Neuronal stem cell (in vitro differentiated cells): Measurements from ENCODE around the gene EXOC6.

Source experiments
- DNase-seq: peaks from one replicate; pipeline ENCODE4 v3.0.0-alpha.2; 2013; ENCODE audit warnings: low spot score
- H2AFZ ChIP-seq: one replicate; pipeline ENCODE4 v1.6.1; 2013; ENCODE audit warnings: mild to moderate bottlenecking, low read length, inconsistent platforms
- H2AK5ac ChIP-seq: 2 replicates; pipeline ENCODE4 v1.6.1; 2013; ENCODE audit warnings: low read depth, mild to moderate bottlenecking, inconsistent platforms, low read length, moderate library complexity, mixed read lengths
- H2BK120ac ChIP-seq: 2 replicates; pipeline ENCODE4 v1.6.1; 2013; ENCODE audit warnings: low read depth, mild to moderate bottlenecking, inconsistent platforms, low read length, moderate library complexity, mixed read lengths
- H2BK12ac ChIP-seq: one replicate; pipeline ENCODE4 v1.6.1; 2013; ENCODE audit warnings: low read length, inconsistent platforms
- H2BK15ac ChIP-seq: 2 replicates; pipeline ENCODE4 v1.6.1; 2013; ENCODE audit warnings: mild to moderate bottlenecking, low read length, inconsistent platforms, mixed read lengths
- H2BK5ac ChIP-seq: one replicate; pipeline ENCODE4 v1.6.1; 2013; ENCODE audit warnings: inconsistent platforms, mild to moderate bottlenecking, low read length, moderate library complexity
- H3K14ac ChIP-seq: one replicate; pipeline ENCODE4 v1.6.1; 2013; ENCODE audit warnings: low read length, inconsistent platforms
- H3K18ac ChIP-seq: 2 replicates; pipeline ENCODE4 v1.6.1; 2013; ENCODE audit warnings: low read length, inconsistent platforms
- H3K23ac ChIP-seq: 2 replicates; pipeline ENCODE4 v1.6.1; 2013; ENCODE audit warnings: low read depth, mild to moderate bottlenecking, mixed read lengths, low read length, inconsistent platforms; ENCODE audit not compliant: poor library complexity
- H3K27ac ChIP-seq: replicated peaks from 3 replicates; pipeline ENCODE4 v1.5.1; 2013; ENCODE audit warnings: low read length, inconsistent platforms
- H3K27me3 ChIP-seq, 3 experiments: 2 replicates each; pipeline ENCODE4 v1.6.1; 2013; ENCODE audit warnings: low read length in 3 of 3, mild to moderate bottlenecking in 2 of 3, inconsistent platforms in 1 of 3, low read depth in 1 of 3, mixed read lengths in 1 of 3, moderate library complexity in 1 of 3; ENCODE audit not compliant: control insufficient read depth in 3 of 3, insufficient read depth in 3 of 3
- H3K36me3 ChIP-seq, 2 donors: replicated peaks in 1 of 2; 2 replicates each; pipeline ENCODE4 v1.6.1; 2013; ENCODE audit warnings: low read length in 2 of 2; ENCODE audit not compliant: control insufficient read depth in 2 of 2, insufficient read depth in 2 of 2
- H3K4ac ChIP-seq: 2 replicates; pipeline ENCODE4 v1.6.1; 2013; ENCODE audit warnings: inconsistent platforms, mild to moderate bottlenecking, low read length, moderate library complexity
- H3K4me1 ChIP-seq, 2 donors: 1 replicate in 1 of 2; 2 replicates in 1 of 2; pipeline ENCODE4 v1.6.1; 2013; ENCODE audit warnings: low read length in 2 of 2, low read depth in 1 of 2; ENCODE audit not compliant: control insufficient read depth in 2 of 2, insufficient read depth in 1 of 2
- H3K4me2 ChIP-seq: one replicate; pipeline ENCODE4 v1.6.1; 2013; ENCODE audit warnings: mild to moderate bottlenecking, low read length, inconsistent platforms; ENCODE audit not compliant: insufficient read depth, poor library complexity, severe bottlenecking
- H3K4me3 ChIP-seq, 2 donors: 2 replicates each; pipeline ENCODE4 v1.5.1; 2013; ENCODE audit warnings: low read length in 2 of 2, mild to moderate bottlenecking in 2 of 2, inconsistent platforms in 1 of 2, moderate library complexity in 1 of 2
- H3K79me1 ChIP-seq: one replicate; pipeline ENCODE4 v1.6.1; 2013; ENCODE audit warnings: low read depth, mild to moderate bottlenecking, inconsistent platforms, low read length, moderate library complexity
- H3K9ac ChIP-seq: one replicate; pipeline ENCODE4 v1.6.1; 2013; ENCODE audit warnings: mild to moderate bottlenecking, low read depth, low read length, inconsistent platforms; ENCODE audit not compliant: poor library complexity
- H3K9me3 ChIP-seq, 2 donors: replicated peaks in 1 of 2; 2 replicates each; pipeline versions ENCODE3 to v1.6.1; 2013; ENCODE audit warnings: low read length in 2 of 2, mild to moderate bottlenecking in 2 of 2, inconsistent platforms in 1 of 2, low read depth in 1 of 2, mixed read lengths in 1 of 2, moderate library complexity in 1 of 2; ENCODE audit not compliant: control insufficient read depth in 2 of 2, insufficient read depth in 1 of 2
- H4K8ac ChIP-seq: one replicate; pipeline ENCODE4 v1.6.1; 2013; ENCODE audit warnings: low read depth, mild to moderate bottlenecking, inconsistent platforms, low read length, moderate library complexity
- H4K91ac ChIP-seq: one replicate; pipeline ENCODE4 v1.6.1; 2013; ENCODE audit warnings: low read length, low read depth, mild to moderate bottlenecking, inconsistent platforms; ENCODE audit not compliant: poor library complexity
- WGBS, 2 donors: extraction: QIAGEN DNeasy Blood & Tissue Kit; methylation state at CpG; one replicate each; pipeline ENCODE4 v1.1.7; 2013; ENCODE audit warnings: missing lambda C conversion rate in 2 of 2, mixed read lengths in 1 of 2; ENCODE audit not compliant: insufficient read length in 2 of 2, insufficient replicate concordance in 1 of 2; ENCODE audit errors: extremely low coverage in 2 of 2; 5-methylcytosine and 5-hydroxymethylcytosine counted together

The EXOC6 gene

DNA sequence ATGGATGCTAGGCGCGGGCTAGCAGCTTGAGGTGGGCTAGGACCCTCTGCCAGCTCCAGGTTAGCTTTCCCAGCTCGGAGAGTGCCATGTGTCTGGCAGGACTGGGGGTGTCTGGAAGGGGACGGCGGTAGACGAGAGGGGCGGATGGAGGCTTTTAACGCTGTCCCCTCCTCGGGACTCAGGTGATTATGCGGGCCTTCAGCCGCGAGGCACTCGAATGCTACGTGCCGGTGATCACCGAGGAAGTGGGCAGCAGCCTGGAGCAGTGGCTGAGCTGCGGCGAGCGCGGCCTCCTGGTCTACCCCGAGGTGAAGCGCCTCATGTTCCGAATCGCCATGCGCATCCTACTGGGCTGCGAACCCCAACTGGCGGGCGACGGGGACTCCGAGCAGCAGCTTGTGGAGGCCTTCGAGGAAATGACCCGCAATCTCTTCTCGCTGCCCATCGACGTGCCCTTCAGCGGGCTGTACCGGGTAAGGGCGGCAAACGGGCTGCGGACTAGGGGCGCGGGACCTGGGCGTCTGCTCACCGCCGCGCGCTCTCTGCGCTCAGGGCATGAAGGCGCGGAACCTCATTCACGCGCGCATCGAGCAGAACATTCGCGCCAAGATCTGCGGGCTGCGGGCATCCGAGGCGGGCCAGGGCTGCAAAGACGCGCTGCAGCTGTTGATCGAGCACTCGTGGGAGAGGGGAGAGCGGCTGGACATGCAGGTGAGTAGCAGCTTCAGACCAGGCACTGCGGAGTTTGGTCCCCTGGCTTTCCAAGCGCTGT is 226.5 kb downstream of the EXOC6 start:
- Histone ChIP-seq H3K4me1 (peaks cover 15 to 34% of the 10 kb centered on the region in 2 donors), H3K23ac (peak overlapping the region; percentile 99), H2AK5ac (peak overlapping the region; percentile 49), H3K9ac (peak overlapping the region; percentile 84), H3K79me1 (no peaks in the 10 kb centered on the region), H4K8ac (no peak overlapping the region), H2BK15ac (no peak overlapping the region), H3K27me3 (peaks cover 53 to 91% (median 72%) of the 10 kb centered on the region in 3 experiments), H4K91ac (no peak overlapping the region), H3K36me3 (no peaks in the 10 kb centered on the region), H3K27ac (no peak overlapping the region), H3K18ac (peak overlapping the region; percentile 88), H3K4me3 (peak overlapping the region; percentile 42 to 63), H3K9me3 (peaks cover 0 to 4% of the 10 kb centered on the region in 2 donors), H2BK120ac (no peak overlapping the region), H3K4ac (no peak overlapping the region), H3K14ac (no peak overlapping the region), H2BK12ac (no peak overlapping the region), H3K4me2 (peak overlapping the region; percentile 79), H2BK5ac (no peak overlapping the region), H2AFZ (peak overlapping the region; percentile 77)
- DNase-seq = no peak
- no CpG with 5 or more reads among the region's 67 CpGs for WGBS, 2 donors

DNA sequence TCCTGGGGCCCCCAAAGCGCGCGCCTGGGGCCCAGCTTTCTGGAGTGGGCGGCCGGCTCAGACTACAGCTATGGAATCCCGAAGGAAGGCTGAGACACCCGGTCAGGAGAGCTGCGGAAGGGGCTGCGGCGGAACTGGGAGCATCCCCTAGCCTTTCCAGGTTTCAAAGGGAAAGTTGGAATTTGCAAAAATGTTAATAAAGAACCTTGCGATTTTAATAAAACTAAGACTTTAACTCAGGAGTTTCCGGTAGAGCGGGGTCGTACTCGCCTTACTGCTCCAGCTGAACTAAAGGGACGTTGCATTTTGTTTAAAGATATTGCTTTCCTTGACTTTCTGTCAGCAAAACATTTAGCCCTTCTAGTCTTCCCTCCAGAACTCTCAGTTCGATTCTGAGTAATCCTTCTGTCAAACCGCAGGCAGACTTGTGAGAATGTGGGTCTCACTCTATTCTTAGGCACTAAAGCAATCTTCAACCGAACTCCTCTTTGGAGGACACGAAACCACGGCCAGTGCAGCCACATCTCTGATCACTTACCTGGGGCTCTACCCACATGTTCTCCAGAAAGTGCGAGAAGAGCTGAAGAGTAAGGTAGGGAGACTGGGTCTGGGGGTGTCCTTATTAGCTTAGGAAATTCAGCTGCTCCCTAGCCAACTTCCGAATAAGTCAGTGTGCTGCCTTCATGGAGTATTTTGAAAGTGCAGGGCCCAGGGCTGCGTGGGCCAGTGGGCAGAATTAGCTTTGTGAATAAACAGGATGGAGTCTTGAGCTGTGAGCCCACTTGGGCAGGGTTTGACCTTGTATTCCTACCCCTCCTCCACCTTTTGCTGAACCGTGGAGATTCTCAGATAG is 227.3 kb downstream of the EXOC6 start:
- Histone ChIP-seq H3K23ac (peak overlapping the region; percentile 99), H3K9ac (no peak overlapping the region), H4K91ac (no peak overlapping the region), H3K79me1 (no peaks in the 10 kb centered on the region), H3K36me3 (no peaks in the 10 kb centered on the region), H4K8ac (no peak overlapping the region), H3K27ac (no peak overlapping the region), H3K27me3 (peaks cover 46 to 87% (median 64%) of the 10 kb centered on the region in 3 experiments), H2BK12ac (no peak overlapping the region), H3K4me2 (peak overlapping the region; percentile 79), H2BK120ac (no peak overlapping the region), H2AK5ac (no peak overlapping the region), H3K14ac (no peak overlapping the region), H2BK5ac (no peak overlapping the region), H3K4ac (no peak overlapping the region), H3K4me3 (peak overlapping the region in 1 of 2 donors; percentile 42), H3K9me3 (peaks cover 0 to 2% of the 10 kb centered on the region in 2 donors), H2BK15ac (no peak overlapping the region), H3K4me1 (peaks cover 15 to 34% of the 10 kb centered on the region in 2 donors), H3K18ac (no peak overlapping the region), H2AFZ (peak overlapping the region; percentile 77)
- no CpG with 5 or more reads among the region's 25 CpGs for WGBS, 2 donors
- no peak for DNase-seq

DNA sequence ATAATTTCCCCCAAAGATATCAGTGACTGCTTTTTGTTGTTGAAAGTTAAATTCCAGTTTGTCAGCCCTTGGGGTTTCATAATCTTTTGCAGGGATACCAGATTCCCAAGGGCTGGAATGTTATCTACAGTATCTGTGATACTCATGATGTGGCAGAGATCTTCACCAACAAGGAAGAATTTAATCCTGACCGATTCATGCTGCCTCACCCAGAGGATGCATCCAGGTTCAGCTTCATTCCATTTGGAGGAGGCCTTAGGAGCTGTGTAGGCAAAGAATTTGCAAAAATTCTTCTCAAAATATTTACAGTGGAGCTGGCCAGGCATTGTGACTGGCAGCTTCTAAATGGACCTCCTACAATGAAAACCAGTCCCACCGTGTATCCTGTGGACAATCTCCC is 228.6 kb downstream of the EXOC6 start:
- Histone ChIP-seq H3K18ac (no peak overlapping the region), H3K4me2 (no peak overlapping the region), H2AK5ac (no peak overlapping the region), H2BK5ac (no peak overlapping the region), H4K91ac (no peak overlapping the region), H2BK12ac (no peak overlapping the region), H3K27ac (no peak overlapping the region), H3K4ac (no peak overlapping the region), H3K79me1 (no peaks in the 10 kb centered on the region), H3K14ac (no peak overlapping the region), H3K9me3 (peaks cover 0 to 2% of the 10 kb centered on the region in 2 donors), H3K4me1 (peaks cover 17 to 25% of the 10 kb centered on the region in 2 donors), H3K4me3 (no peak overlapping the region), H2BK15ac (no peak overlapping the region), H3K23ac (no peak overlapping the region), H3K9ac (no peak overlapping the region), H3K36me3 (no peaks in the 10 kb centered on the region), H3K27me3 (peaks cover 37 to 77% (median 52%) of the 10 kb centered on the region in 3 experiments), H4K8ac (no peak overlapping the region), H2BK120ac (no peak overlapping the region), H2AFZ (no peak overlapping the region)
- WGBS, 2 donors = no CpG with 5 or more reads among the region's 2 CpGs
- no peak for DNase-seq

DNA sequence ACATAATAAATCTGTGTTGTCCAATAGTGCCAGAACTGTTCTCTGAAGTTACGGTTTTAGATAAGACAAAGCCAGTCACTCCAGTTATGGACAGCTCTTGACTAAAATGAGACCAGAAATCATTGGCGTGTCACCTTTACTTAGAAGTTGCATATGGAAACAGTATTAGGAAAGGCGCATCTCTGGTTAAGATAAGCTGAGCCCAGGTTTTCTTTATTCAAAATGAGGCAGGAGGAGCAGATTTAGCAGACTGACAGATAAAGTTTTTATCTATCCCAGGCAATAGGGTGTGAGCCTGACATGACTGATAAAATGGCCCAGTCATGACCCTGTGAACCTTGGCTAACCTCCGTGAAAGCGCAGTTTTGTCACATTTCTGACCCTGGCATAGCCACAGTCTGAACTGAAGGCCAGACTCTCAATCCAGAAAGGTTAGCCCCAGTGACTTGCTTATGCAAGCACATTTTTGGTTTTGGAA is 229.6 kb downstream of the EXOC6 start:
- Histone ChIP-seq H2AK5ac (no peak overlapping the region), H4K91ac (no peak overlapping the region), H3K9ac (no peak overlapping the region), H3K4me3 (no peak overlapping the region), H3K4ac (no peak overlapping the region), H3K4me2 (no peak overlapping the region), H3K23ac (no peak overlapping the region), H3K14ac (no peak overlapping the region), H2BK15ac (no peak overlapping the region), H2BK5ac (no peak overlapping the region), H3K27me3 (peaks cover 26 to 67% (median 42%) of the 10 kb centered on the region in 3 experiments), H3K9me3 (peaks cover 0 to 2% of the 10 kb centered on the region in 2 donors), H3K79me1 (no peaks in the 10 kb centered on the region), H2BK120ac (no peak overlapping the region), H3K4me1 (peaks cover 15 to 19% of the 10 kb centered on the region in 2 donors), H2BK12ac (no peak overlapping the region), H3K18ac (no peak overlapping the region), H4K8ac (no peak overlapping the region), H3K36me3 (no peaks in the 10 kb centered on the region), H2AFZ (no peak overlapping the region), H3K27ac (no peak overlapping the region)
- no CpG with 5 or more reads among the region's 5 CpGs for WGBS, 2 donors
- no peak for DNase-seq
